22Rv1 (cell line): ENCODE measurements around the gene ITCH.

Experiments used
- CTCF ChIP-seq: fragments of 450-650 bp; IDR thresholded peaks from 2 replicates; pipeline ENCODE4 v1.5.1; 2017; ENCODE audit warnings: mild to moderate bottlenecking
- ZFX ChIP-seq: fragments of 450-650 bp; IDR thresholded peaks from 2 replicates; pipeline ENCODE4 v1.6.1; 2017; ENCODE audit warnings: antibody characterized with exemption, borderline replicate concordance

- no peak for TF ChIP-seq CTCF
- no peak for TF ChIP-seq ZFX
These were observed 166.7 kb downstream of the ITCH start for GRCh38 chr20:34529742-34530141.
